HEK293 (cell line): ENCODE data around the gene CLIC3.

ENCODE experiments used
- CTCF ChIA-PET: fragments of 350-600 bp; formaldehyde crosslinking; extraction: SDS; loops from one replicate; lab custom pipeline; 2021; ENCODE audit warnings: antibody characterized with exemption; lab: Yijun Ruan, JAX
- POLR2A ChIA-PET: fragments of 300-600 bp; formaldehyde crosslinking; extraction: SDS; loops from one replicate; lab custom pipeline; 2020; ENCODE audit warnings: antibody characterized with exemption, inconsistent platforms; lab: Yijun Ruan, JAX
- H3K27ac ChIP-seq: fragments of 200-500 bp; sonication (Bioruptor generic); 2 replicates; pipeline ENCODE4 v1.5.1; 2014; ENCODE audit warnings: low read depth, low read length, control low read depth, inconsistent platforms; ENCODE audit errors: extremely low read depth
- H3K36me3 ChIP-seq, 2 experiments: fragments of 200-500 bp in 1 of 2; sonication (Bioruptor generic) in 1 of 2; 1 replicate in 1 of 2; 2 replicates in 1 of 2; pipeline ENCODE4 v1.5.1; 2014 to 2017; ENCODE audit warnings: inconsistent platforms in 2 of 2, low read length in 2 of 2; ENCODE audit not compliant: control insufficient read depth in 2 of 2, insufficient read depth in 1 of 2
- H3K4me1 ChIP-seq: fragments of 200-500 bp; sonication (Bioruptor generic); 2 replicates; pipeline ENCODE4 v1.5.1; 2014; ENCODE audit warnings: mild to moderate bottlenecking, low read length, inconsistent platforms; ENCODE audit not compliant: control insufficient read depth, insufficient read depth
- H3K4me3 ChIP-seq: 2 replicates; pipeline ENCODE4 v1.5.1; 2011; ENCODE audit warnings: low read depth, mild to moderate bottlenecking, control low read depth, low read length, moderate library complexity
- H3K9me3 ChIP-seq: fragments of 200-500 bp; sonication (Bioruptor generic); 2 replicates; pipeline ENCODE4 v1.5.1; 2014; ENCODE audit warnings: low read depth, low read length, inconsistent platforms; ENCODE audit not compliant: control insufficient read depth, insufficient read depth
- GLIS1 ChIP-seq: fragments of 450-650 bp; formaldehyde crosslinking; IDR thresholded peaks from 2 replicates; pipeline ENCODE4 v1.5.1; 2016; ENCODE audit warnings: missing biosample characterization, missing genetic modification characterization
- IKZF3 ChIP-seq: fragments of 450-650 bp; IDR thresholded peaks from 2 replicates; pipeline ENCODE4 v1.5.0; 2018; ENCODE audit warnings: missing biosample characterization, mild to moderate bottlenecking, missing genetic modification characterization, moderate library complexity
- KLF10 ChIP-seq: fragments of 450-650 bp; IDR thresholded peaks from 2 replicates; pipeline ENCODE4 v1.5.1; 2018; ENCODE audit warnings: missing biosample characterization, mild to moderate bottlenecking, missing genetic modification characterization
- ZBTB48 ChIP-seq: fragments of 450-650 bp; formaldehyde crosslinking; IDR thresholded peaks from 2 replicates; pipeline ENCODE4 v1.5.1; 2016; ENCODE audit warnings: missing biosample characterization, missing genetic modification characterization
- ZNF121 ChIP-seq: fragments of 450-650 bp; formaldehyde crosslinking; IDR thresholded peaks from 2 replicates; pipeline ENCODE4 v1.5.1; 2016; ENCODE audit warnings: missing biosample characterization, missing genetic modification characterization
- ZNF561 ChIP-seq: fragments of 450-650 bp; IDR thresholded peaks from 2 replicates; pipeline ENCODE4 v1.5.1; 2018; ENCODE audit warnings: missing biosample characterization, missing genetic modification characterization, borderline replicate concordance
- ZNF747 ChIP-seq: fragments of 450-650 bp; formaldehyde crosslinking; IDR thresholded peaks from 2 replicates; pipeline ENCODE4 v1.5.1; 2016; ENCODE audit warnings: missing biosample characterization, missing genetic modification characterization
- ZNF76 ChIP-seq: fragments of 450-650 bp; formaldehyde crosslinking; IDR thresholded peaks from 2 replicates; pipeline ENCODE4; 2016; ENCODE audit warnings: low read depth, missing biosample characterization, missing genetic modification characterization, borderline replicate concordance
- ZNF837 ChIP-seq: fragments of 450-650 bp; formaldehyde crosslinking; IDR thresholded peaks from 2 replicates; pipeline ENCODE4 v1.5.1; 2016; ENCODE audit warnings: missing biosample characterization, missing genetic modification characterization
- TF ChIP-seq, protein P1 (sequence below): fragments of 450-650 bp; formaldehyde crosslinking; IDR thresholded peaks from 2 replicates; pipeline ENCODE4 v1.5.1; 2016; ENCODE audit warnings: missing biosample characterization, missing genetic modification characterization, borderline replicate concordance
- TF ChIP-seq, protein P2 (sequence below): fragments of 450-650 bp; IDR thresholded peaks from 2 replicates; pipeline ENCODE4 v1.5.1; 2018; ENCODE audit warnings: missing biosample characterization, mild to moderate bottlenecking, missing genetic modification characterization
- TF ChIP-seq, protein P3 (sequence below): fragments of 450-650 bp; formaldehyde crosslinking; IDR thresholded peaks from 2 replicates; pipeline ENCODE4 v1.5.1; 2016; ENCODE audit warnings: missing biosample characterization, missing genetic modification characterization
- TF ChIP-seq, protein P4 (sequence below): fragments of 450-650 bp; formaldehyde crosslinking; IDR thresholded peaks from 2 replicates; pipeline ENCODE4 v1.5.1; 2016; ENCODE audit warnings: missing biosample characterization, missing genetic modification characterization

CLIC3 gene

DNA sequence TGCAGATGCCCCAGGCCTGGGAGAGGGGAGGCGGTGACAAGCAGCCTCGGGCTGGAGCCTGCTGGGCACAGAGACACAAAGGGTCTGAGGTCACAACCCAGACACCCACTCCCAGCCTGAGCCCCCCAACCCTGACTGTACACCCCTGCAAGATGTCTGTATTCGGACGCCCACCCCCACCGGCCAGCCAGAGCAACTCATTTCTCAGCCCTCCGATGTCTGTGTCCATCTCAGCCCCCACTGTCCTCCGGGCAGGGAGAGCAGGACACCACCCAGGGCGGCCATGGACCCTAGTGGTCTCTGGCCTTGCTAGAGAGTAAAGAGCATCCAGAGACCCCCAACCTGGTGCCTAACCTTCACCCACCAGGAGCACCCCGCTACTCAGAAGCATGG is 40.4 kb downstream of the CLIC3 start (continued):
- no peak for TF ChIP-seq IKZF3 (tag by site-specific recombination)
- TF ChIP-seq ZNF561, result no peak
- no peak for TF ChIP-seq ZNF76 (tag by site-specific recombination)
- no peak for TF ChIP-seq ZBTB48 (tag by site-specific recombination)
- no peak for TF ChIP-seq ZNF837 (tag by site-specific recombination)

DNA sequence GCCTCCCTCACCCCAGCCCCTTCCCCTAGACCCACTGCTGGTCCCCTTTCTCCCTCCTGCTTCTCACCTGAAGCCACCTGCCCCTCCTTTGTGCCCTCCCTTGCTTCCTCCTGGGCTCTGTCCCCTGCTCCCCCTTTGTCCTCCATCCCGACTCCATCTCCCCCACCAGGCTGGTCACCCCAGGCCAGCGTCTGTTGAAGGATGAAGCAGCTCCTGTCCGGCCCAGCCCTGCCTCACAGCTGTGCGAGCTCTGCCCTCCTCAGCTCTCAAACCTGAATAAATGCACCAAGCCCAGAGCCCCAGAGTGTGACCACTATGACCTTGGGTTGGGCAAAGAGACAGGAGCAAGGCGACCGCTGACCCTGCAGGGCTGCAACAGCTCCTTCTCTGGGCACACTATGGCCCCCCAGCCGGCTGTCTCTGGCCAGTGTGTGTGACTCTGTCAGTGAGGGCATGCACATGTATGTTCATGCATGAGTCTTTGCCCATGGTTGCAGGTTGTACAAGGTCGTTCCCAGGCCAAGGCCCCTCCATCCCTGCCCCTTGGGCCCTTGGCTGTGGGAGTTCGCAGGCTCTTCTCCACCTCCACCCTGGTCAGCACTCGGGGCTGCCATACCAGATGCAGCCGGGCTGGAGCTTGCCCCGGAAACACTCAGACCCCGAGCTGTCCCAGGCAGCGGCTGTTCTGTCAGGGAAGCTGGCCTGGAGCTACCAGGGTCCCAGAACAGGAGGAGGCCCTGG is 41.0 kb downstream of the CLIC3 start:
- POLR2A ChIA-PET, result no interaction called here
- no peak overlapping the region for H3K4me3 ChIP-seq
- no peaks in the 10 kb centered on the region; the same call in 1 of the 2 replicates for H3K4me1 ChIP-seq
- CTCF ChIA-PET, result interaction anchor here (0.7 to 1.0 kb wide), 3 partner anchors 10 to 80 kb away, joined by 3 to 4 read pairs (median 3); partner anchors contain the start of gene C8G
- no peaks in the 10 kb centered on the region for H3K9me3 ChIP-seq
- no peaks in the 10 kb centered on the region for H3K36me3 ChIP-seq
- H3K27ac ChIP-seq, result no peak overlapping the region
- TF ChIP-seq KLF10 (tag by site-specific recombination) (no peak), ZNF747 (tag by site-specific recombination) (no peak)
- TF ChIP-seq, protein P1, sequence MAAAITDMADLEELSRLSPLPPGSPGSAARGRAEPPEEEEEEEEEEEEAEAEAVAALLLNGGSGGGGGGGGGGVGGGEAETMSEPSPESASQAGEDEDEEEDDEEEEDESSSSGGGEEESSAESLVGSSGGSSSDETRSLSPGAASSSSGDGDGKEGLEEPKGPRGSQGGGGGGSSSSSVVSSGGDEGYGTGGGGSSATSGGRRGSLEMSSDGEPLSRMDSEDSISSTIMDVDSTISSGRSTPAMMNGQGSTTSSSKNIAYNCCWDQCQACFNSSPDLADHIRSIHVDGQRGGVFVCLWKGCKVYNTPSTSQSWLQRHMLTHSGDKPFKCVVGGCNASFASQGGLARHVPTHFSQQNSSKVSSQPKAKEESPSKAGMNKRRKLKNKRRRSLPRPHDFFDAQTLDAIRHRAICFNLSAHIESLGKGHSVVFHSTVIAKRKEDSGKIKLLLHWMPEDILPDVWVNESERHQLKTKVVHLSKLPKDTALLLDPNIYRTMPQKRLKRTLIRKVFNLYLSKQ, result no peak

DNA sequence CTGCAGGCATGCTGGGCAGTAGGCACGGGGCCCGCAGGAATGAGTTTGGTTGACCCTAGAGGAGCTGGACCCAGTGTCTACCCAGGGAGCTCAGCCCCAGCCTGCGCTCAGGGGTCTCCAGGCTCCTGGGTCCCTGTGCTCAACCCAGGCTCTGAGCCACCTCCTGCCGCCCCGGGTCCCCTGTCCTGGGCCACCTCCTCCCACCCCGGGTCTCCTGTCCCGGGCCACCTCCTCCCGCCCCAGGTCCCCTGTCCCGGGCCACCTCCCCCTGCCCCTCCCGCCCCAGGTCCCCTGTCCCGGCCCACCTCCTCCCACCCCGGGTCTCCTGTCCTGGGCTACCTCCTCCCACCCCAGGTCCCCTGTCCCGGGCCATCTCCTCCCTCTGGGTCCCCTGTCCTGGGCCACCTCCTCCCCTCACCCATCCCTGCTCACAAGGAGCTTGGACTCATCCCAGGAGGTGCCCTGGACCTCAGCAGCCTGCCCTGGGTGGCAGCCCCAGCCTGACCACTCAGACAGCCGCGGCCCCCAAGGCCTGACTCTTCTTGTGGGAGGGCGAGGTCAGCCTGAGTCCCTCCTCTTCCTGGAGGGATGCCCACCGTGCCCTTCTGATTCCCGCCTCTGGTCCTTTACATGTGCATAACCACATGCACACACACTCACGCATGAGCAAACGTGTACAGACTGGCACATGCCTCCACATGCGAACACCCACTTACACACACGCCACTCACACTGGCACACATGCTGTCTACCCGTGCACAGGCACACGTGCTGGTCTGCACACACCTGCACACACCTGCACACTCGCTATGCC is 41.9 kb downstream of the CLIC3 start:
- ChIA-PET CTCF (interaction anchor here (1.0 to 1.6 kb wide), 4 partner anchors 9 to 81 kb away, joined by 3 to 6 read pairs (median 4); partner anchors contain the start of genes C8G and PAXX), POLR2A (interaction anchor here (0.5 kb wide), 1 partner anchor 16 kb away, joined by 5 read pairs; no protein-coding TSS in a partner anchor)
- Histone ChIP-seq H3K4me3 (no peak overlapping the region), H3K4me1 (no peaks in the 10 kb centered on the region; the same call in 1 of the 2 replicates), H3K36me3 (no peaks in the 10 kb centered on the region), H3K27ac (no peak overlapping the region), H3K9me3 (no peaks in the 10 kb centered on the region)
- TF ChIP-seq, protein P2, sequence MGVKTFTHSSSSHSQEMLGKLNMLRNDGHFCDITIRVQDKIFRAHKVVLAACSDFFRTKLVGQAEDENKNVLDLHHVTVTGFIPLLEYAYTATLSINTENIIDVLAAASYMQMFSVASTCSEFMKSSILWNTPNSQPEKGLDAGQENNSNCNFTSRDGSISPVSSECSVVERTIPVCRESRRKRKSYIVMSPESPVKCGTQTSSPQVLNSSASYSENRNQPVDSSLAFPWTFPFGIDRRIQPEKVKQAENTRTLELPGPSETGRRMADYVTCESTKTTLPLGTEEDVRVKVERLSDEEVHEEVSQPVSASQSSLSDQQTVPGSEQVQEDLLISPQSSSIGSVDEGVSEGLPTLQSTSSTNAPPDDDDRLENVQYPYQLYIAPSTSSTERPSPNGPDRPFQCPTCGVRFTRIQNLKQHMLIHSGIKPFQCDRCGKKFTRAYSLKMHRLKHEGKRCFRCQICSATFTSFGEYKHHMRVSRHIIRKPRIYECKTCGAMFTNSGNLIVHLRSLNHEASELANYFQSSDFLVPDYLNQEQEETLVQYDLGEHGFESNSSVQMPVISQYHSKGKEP (tag by site-specific recombination), result no peak
- TF ChIP-seq, protein P3, sequence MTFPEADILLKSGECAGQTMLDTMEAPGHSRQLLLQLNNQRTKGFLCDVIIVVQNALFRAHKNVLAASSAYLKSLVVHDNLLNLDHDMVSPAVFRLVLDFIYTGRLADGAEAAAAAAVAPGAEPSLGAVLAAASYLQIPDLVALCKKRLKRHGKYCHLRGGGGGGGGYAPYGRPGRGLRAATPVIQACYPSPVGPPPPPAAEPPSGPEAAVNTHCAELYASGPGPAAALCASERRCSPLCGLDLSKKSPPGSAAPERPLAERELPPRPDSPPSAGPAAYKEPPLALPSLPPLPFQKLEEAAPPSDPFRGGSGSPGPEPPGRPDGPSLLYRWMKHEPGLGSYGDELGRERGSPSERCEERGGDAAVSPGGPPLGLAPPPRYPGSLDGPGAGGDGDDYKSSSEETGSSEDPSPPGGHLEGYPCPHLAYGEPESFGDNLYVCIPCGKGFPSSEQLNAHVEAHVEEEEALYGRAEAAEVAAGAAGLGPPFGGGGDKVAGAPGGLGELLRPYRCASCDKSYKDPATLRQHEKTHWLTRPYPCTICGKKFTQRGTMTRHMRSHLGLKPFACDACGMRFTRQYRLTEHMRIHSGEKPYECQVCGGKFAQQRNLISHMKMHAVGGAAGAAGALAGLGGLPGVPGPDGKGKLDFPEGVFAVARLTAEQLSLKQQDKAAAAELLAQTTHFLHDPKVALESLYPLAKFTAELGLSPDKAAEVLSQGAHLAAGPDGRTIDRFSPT, result peak; percentile 56; the same call in 1 of the 2 replicates

DNA sequence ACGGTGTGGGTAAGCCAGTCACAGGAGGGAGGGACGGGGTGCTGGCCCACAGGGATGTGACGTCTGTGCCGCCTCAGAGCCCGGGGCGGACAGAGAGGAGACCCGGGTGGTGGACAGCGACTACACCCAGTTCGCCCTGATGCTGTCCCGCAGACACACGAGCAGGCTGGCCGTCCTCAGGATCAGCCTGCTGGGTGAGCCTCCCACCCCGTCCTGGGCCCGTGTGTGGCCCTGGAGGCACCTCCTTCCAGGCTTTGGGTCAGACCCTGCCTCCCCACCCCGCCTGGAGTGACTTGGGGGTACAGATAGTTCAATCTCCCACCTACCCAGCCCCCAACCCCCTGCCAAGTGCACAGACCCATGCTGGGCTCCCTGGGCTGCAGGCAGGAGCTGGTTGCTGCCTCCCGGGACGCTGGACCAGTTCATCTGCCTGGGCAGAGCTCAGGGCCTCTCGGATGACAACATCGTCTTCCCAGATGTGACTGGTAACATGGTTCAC is 42.5 kb downstream of the CLIC3 start:
- no peaks in the 10 kb centered on the region for H3K9me3 ChIP-seq
- POLR2A ChIA-PET, result interaction anchor here (0.5 kb wide), 1 partner anchor 17 kb away, joined by 5 read pairs; no protein-coding TSS in a partner anchor
- H3K4me3 ChIP-seq, result no peak overlapping the region
- TF ChIP-seq, protein P4, sequence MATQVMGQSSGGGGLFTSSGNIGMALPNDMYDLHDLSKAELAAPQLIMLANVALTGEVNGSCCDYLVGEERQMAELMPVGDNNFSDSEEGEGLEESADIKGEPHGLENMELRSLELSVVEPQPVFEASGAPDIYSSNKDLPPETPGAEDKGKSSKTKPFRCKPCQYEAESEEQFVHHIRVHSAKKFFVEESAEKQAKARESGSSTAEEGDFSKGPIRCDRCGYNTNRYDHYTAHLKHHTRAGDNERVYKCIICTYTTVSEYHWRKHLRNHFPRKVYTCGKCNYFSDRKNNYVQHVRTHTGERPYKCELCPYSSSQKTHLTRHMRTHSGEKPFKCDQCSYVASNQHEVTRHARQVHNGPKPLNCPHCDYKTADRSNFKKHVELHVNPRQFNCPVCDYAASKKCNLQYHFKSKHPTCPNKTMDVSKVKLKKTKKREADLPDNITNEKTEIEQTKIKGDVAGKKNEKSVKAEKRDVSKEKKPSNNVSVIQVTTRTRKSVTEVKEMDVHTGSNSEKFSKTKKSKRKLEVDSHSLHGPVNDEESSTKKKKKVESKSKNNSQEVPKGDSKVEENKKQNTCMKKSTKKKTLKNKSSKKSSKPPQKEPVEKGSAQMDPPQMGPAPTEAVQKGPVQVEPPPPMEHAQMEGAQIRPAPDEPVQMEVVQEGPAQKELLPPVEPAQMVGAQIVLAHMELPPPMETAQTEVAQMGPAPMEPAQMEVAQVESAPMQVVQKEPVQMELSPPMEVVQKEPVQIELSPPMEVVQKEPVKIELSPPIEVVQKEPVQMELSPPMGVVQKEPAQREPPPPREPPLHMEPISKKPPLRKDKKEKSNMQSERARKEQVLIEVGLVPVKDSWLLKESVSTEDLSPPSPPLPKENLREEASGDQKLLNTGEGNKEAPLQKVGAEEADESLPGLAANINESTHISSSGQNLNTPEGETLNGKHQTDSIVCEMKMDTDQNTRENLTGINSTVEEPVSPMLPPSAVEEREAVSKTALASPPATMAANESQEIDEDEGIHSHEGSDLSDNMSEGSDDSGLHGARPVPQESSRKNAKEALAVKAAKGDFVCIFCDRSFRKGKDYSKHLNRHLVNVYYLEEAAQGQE (tag by site-specific recombination), result peak; percentile 33; the same call in 1 of the 2 replicates
- TF ChIP-seq ZNF121, result no peak
- TF ChIP-seq GLIS1, result peak; percentile 50; the same call in 1 of the 2 replicates
- TF ChIP-seq, all 188 proteins: peak for 2
- H3K27ac ChIP-seq, result no peak overlapping the region
- H3K36me3 ChIP-seq, result no peaks in the 10 kb centered on the region
- H3K4me1 ChIP-seq, result no peaks in the 10 kb centered on the region; the same call in 1 of the 2 replicates
- CTCF ChIA-PET, result interaction anchor here (1.0 to 1.6 kb wide), 2 partner anchors 38 to 82 kb away, joined by 4 to 6 read pairs; partner anchors contain the start of gene PAXX
